Dermis blood vessel endothelial cell (primary cell): ENCODE results near the gene IFIT3. TPM values are rescaled to one million over a fixed set of nuclear protein-coding genes. Genes with fewer than 3 reads are reported as not detected.
"Not testable (repeated sequence)": the region's sequence is repeated elsewhere in the genome, so short reads cannot be mapped to it uniquely, and the experiment has no call there.

Experiments used
- DNase-seq: peaks from one replicate; pipeline ENCODE4 v3.0.0; 2010
- total RNA-seq: library from RNA; depleted of rRNA; stranded (reverse); fragments of >200 nt; gene quantifications from 2 replicates; pipeline ENCODE4 v1.2.3, GENCODE V29; 2014

IFIT3 gene
- total RNA-seq, 1 donor from 2014 or later, result 14.3 TPM

GRCh38 chr10:89337484-89337883, 9.7 kb downstream of the IFIT3 start:
- peak; percentile 68 for DNase-seq

DNA sequence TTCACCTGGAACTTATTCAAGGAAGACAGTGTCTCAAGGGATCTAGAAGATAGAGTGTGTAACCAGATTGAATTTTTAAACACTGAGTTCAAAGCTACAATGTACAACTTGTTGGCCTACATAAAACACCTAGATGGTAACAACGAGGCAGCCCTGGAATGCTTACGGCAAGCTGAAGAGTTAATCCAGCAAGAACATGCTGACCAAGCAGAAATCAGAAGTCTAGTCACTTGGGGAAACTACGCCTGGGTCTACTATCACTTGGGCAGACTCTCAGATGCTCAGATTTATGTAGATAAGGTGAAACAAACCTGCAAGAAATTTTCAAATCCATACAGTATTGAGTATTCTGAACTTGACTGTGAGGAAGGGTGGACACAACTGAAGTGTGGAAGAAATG, 10.9 kb downstream of the IFIT3 start:
- DNase-seq, result no peak

DNA sequence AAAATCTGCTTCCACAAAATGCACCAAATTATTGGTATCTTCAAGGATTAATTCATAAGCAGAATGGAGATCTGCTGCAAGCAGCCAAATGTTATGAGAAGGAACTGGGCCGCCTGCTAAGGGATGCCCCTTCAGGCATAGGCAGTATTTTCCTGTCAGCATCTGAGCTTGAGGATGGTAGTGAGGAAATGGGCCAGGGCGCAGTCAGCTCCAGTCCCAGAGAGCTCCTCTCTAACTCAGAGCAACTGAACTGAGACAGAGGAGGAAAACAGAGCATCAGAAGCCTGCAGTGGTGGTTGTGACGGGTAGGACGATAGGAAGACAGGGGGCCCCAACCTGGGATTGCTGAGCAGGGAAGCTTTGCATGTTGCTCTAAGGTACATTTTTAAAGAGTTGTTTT, 12.1 kb downstream of the IFIT3 start:
- DNase-seq, result no peak

GRCh38 chr10:89341649-89342048, 13.9 kb downstream of the IFIT3 start:
- no peak for DNase-seq

GRCh38 chr10:89342206-89342958, 14.6 kb downstream of the IFIT3 start:
- peak; percentile 90 for DNase-seq

DNA sequence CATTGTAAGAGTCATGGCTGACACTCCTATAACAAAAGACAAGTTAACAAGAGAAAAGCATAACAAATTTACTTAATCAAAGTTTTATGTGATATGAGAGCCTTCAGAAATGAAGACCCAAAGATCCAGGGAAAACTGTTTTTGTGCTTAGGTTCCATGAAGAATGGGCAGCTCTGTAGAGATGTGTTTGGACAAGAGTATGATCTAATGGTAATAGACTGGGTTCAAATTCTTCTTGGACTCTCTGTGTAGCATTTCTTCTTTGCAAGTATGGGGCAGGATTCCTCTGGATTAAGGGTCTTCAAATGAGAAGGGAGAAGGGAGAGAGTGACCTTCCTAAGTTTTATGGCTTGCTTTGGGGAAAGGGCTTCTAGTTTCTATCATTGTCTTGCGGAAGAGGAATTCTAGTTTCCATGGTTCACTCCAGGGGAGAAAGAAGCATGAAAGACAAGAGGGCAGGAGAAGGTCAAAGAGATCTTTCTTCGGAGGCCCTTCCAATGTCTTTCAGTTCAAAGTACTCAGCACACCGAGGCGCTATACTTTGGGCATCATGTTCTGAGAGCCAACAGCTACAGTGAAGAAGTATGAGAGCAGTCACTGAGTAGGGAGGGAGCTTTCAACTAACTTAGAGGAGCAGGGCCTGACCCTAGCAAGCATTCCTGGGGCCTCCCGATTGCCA, 15.4 kb downstream of the IFIT3 start:
- no peak for DNase-seq

- DNase-seq, result no peak
Observed at GRCh38 chr10:89344156-89344555, 16.4 kb downstream of the IFIT3 start.

DNA sequence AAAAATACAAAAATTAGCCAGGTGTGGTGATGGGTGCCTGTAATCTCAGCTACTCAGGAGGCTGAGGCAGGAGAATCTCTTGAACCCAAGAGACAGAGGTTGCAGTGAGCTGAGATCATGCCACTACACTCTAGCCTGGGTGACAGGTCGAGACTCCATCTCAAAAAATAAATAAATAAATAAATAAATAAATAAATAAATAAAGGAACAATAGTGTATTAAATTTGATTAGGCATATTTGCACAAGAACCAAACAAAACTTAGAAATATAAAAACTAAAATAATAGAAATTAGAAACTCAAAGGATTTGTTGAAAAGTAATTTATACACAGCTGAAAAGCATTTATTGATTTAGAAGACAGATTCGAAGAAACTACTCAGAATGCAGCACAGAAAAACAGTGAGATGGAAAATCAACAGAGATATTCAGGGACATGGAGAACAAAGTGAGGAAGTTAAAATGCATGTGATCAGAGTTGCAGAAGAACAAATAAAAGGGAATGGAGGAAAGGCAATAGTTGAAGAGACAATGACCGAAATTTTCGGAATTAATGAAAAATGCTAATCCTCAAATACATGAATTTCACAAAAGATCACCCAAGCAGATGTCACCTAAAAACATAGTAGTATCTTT, 17.7 kb downstream of the IFIT3 start:
- DNase-seq, result no peak

- peak; percentile 87 for DNase-seq
Observed at GRCh38 chr10:89346405-89347254, 18.8 kb downstream of the IFIT3 start.

- peak; percentile 66 for DNase-seq
Observed at GRCh38 chr10:89347701-89348457, 20.1 kb downstream of the IFIT3 start.

DNA sequence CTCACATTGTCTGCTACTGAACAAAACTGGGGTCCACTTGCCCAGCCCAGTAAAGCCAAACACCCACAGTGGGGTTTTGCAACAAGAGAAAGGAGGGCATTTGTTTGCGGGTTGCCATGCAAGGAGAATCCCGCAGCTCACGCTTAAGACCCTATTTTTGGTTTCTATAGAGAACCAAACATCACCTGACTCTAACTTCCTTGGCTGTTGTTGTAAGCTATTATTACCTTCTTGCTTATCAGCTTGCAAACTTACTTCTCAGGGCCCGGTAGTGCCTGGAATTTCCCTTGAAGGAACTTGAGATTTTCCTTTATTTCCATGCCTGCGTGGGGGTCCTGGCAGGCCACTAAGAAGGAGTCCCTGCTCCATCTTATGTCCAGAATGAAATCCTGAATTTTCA, 20.7 kb downstream of the IFIT3 start:
- DNase-seq, result peak; percentile 33

- DNase-seq, result no peak
Observed at GRCh38 chr10:89348975-89349374, 21.2 kb downstream of the IFIT3 start.

GRCh38 chr10:89350631-89351315, 23.0 kb downstream of the IFIT3 start:
- DNase-seq, result not testable (repeated sequence)

GRCh38 chr10:89351412-89351779, 23.6 kb downstream of the IFIT3 start:
- DNase-seq, result no peak

DNA sequence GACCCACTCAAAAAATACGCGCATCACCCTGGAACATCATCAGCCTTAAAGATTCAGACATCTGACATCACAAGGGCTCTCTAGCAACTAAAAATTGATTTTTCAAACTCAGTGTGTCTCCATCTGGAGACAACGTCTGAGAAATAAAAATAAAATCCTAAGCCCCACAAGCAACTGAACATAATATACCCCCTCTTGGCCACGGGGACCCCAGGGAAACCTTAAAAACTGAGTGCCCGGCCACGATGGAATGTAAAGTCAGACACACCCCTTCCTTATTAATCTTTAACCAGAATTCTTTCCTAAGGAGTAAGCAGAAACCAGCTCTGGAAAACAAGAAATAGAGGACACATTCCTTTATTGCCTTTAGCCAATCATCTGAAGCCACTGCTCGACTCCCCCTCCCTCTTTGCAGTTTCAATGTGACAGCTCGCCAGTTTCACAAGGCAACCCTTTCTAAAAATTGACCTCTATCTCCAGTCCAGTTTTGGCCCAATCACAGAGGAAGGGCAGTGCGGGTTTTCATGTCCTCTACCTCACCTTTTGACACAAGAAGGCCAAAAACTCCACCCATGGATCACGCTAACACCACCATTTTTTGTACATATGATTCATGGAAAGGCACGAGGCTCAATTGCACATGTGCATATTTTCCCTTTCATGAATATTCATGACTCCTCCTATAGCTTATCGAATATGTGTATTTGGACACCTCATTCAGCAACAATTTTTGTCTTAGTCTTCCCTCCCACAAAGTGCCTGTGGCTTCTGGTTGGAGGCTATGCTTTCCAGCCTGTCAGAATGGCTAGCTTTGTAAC, 24.2 kb downstream of the IFIT3 start:
- DNase-seq, result no peak

DNA sequence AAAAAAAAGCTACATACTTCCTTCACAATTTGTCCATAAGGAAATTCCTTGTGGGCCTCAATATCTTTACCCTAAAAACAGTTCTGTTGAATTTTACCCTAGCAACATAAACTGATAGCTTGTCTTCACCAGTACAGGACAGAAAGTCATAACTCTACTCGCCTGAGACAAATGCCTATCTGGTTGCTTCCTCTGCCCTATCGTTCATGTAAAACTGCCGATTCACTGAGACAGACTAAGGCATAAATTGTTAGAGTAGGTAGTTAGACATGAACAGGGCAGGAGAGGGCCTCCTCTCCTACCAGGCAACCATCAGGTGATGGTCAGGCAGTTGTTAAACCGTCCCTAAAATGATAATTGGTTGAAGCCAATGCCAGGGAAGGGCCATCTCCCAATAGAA, 25.0 kb downstream of the IFIT3 start:
- DNase-seq, result no peak

- DNase-seq, result no peak
Observed at GRCh38 chr10:89355394-89355931, 27.7 kb downstream of the IFIT3 start.

DNA sequence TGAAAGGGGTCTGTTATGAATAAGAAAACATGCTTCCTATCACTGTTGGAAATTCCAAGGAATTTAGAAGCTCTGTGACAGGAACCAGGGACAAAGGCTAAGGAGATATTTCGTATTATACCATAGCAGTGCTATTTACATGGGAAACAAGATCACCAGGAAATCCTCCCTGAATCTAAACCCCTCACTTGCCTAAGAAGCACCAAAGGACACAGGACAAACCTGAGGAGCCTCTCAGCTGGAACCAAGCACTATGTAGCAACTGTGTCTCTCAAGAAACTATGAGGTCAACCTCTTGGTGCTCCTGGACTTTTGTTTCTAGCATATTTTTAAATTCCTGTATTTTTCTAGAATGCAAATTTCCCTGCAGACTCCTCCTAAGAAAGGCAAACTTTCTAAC, 29.3 kb downstream of the IFIT3 start:
- no peak for DNase-seq

DNA sequence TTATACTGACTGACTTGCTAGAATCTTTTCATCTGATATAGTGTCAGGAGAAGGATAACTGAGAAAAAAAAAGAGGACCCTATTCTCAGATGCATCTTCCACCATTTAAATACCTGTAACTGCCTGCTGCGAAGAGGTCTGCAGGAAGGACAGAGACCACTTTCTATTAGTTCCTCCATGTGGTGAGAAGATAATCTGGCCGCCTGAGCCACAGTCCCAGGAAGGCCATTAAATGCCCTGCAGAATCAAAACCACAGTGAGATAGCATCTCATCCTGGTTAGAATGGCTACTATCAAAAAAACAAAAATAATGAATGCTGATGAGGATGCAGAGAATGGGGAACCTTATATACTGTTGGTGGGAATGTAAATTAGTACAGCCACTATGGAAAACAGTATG, 30.2 kb downstream of the IFIT3 start:
- DNase-seq, result no peak

- DNase-seq, result no peak
Observed at GRCh38 chr10:89360157-89360556, 32.4 kb downstream of the IFIT3 start.
